Ovary (tissue), 3 donors: ENCODE results near the gene EYS.

Experiments used
- CTCF ChIP-seq, 3 donors: fragments of 450-650 bp in 2 of 3; fragments of 200-600 bp in 1 of 3; IDR thresholded peaks; one replicate each; pipeline versions ENCODE4 v1.5.1 to v1.8.0; 2016 to 2022; ENCODE audit warnings: antibody characterized with exemption in 3 of 3, mild to moderate bottlenecking in 1 of 3
- EP300 ChIP-seq: sonication (generic); formaldehyde crosslinking; IDR thresholded peaks from one replicate; pipeline ENCODE4 v1.6.1; 2017; ENCODE audit warnings: antibody characterized with exemption
- POLR2A ChIP-seq: fragments of 450-650 bp; IDR thresholded peaks from one replicate; pipeline ENCODE4 v1.6.1; 2017; ENCODE audit warnings: antibody characterized with exemption, mild to moderate bottlenecking, moderate library complexity
- donor health status: DM: no; HTN: no; CAD: no.

- TF ChIP-seq CTCF (IDR thresholded peaks at IDR 0.05) (no peak), EP300 (no peak), POLR2A (no peak)
Observed at GRCh38 chr6:64290867-64291266, 1416.2 kb downstream of the EYS start.
